Measurements from ENCODE around the gene HDAC4. TPM values are rescaled to one million over a fixed set of nuclear protein-coding genes. Genes with fewer than 3 reads are reported as not detected.

Gene HDAC4
- polyA plus RNA-seq, 1 donor (not counting 4 experiments of a cell fraction or from before 2014, with no cell fraction given), result 2.9 TPM

GRCh38 chr2:239081622-239082021, 319.2 kb downstream of the HDAC4 start:
- Histone ChIP-seq H3K27ac (ENCODE audit: control insufficient read depth, insufficient read depth, low read length) (no peak overlapping the region), H3K36me3 (ENCODE audit: control insufficient read depth in 2 of 2, extremely low read depth in 1 of 2, insufficient read depth in 2 of 2, low read length in 2 of 2) (peaks cover 0 to 1% of the 10 kb centered on the region in 2 experiments), H3K9ac (ENCODE audit: control insufficient read depth, extremely low read depth, insufficient read depth, low read length) (no peak overlapping the region), H3K79me2 (ENCODE audit: control insufficient read depth, insufficient read depth, low read length) (no peaks in the 10 kb centered on the region), H2AFZ (ENCODE audit: control insufficient read depth, low read length) (no peak overlapping the region), H4K20me1 (ENCODE audit: control insufficient read depth, extremely low read depth, insufficient read depth, low read length) (peaks cover 3% of the 10 kb centered on the region), H3K4me3 (ENCODE audit: control insufficient read depth in 2 of 3, extremely low read depth in 1 of 3, insufficient read depth in 2 of 3, low read depth in 1 of 3, low read length in 3 of 3) (no peak overlapping the region), H3K27me3 (ENCODE audit: control insufficient read depth, extremely low read depth, insufficient read depth, low read length) (peaks cover 7% of the 10 kb centered on the region), H3K4me1 (ENCODE audit: control insufficient read depth, extremely low read depth, insufficient read depth, low read length) (peaks cover 13% of the 10 kb centered on the region), H3K9me1 (ENCODE audit: control insufficient read depth, extremely low read depth, insufficient read depth, low read length) (no peaks in the 10 kb centered on the region), H3K9me3 (ENCODE audit: control insufficient read depth, low read depth, low read length) (no peaks in the 10 kb centered on the region), H3K4me2 (ENCODE audit: control insufficient read depth, extremely low read depth, insufficient read depth, low read depth, low read length) (no peak overlapping the region)
- DNase-seq (ENCODE audit: low read depth, low spot score) (no peak), FAIRE-seq (no peak)
- TF ChIP-seq CTCF (optimal IDR thresholded peaks at IDR 0.05 in 1 of 3, IDR thresholded peaks at IDR 0.05 in 1 of 3, conservative IDR thresholded peaks at IDR 0.05 in 1 of 3; ENCODE audit: extremely low read depth in 1 of 3, insufficient read depth in 2 of 3, low read length in 3 of 3) (no peak), EZH2 (IDR thresholded peaks at IDR 0.05; ENCODE audit: low read length) (no peak)
- dilution Hi-C loops (cut with MboI; ENCODE audit: extremely low pct_ligation_motif_present, low sequenced_read_pairs), result no loop called here

- no peak overlapping the region for H3K9ac ChIP-seq (ENCODE audit: control insufficient read depth, extremely low read depth, insufficient read depth, low read length)
- H3K4me1 ChIP-seq (ENCODE audit: control insufficient read depth, extremely low read depth, insufficient read depth, low read length), result peaks cover 7% of the 10 kb centered on the region
- TF ChIP-seq CTCF (optimal IDR thresholded peaks at IDR 0.05 in 1 of 3, IDR thresholded peaks at IDR 0.05 in 1 of 3, conservative IDR thresholded peaks at IDR 0.05 in 1 of 3; ENCODE audit: extremely low read depth in 1 of 3, insufficient read depth in 2 of 3, low read length in 3 of 3) (no peak), EZH2 (IDR thresholded peaks at IDR 0.05; ENCODE audit: low read length) (no peak)
- H3K4me3 ChIP-seq (ENCODE audit: control insufficient read depth in 2 of 3, extremely low read depth in 1 of 3, insufficient read depth in 2 of 3, low read depth in 1 of 3, low read length in 3 of 3), result no peak overlapping the region
- DNase-seq (ENCODE audit: low read depth, low spot score) (no peak), FAIRE-seq (no peak)
- H3K27ac ChIP-seq (ENCODE audit: control insufficient read depth, insufficient read depth, low read length), result no peak overlapping the region
- H4K20me1 ChIP-seq (ENCODE audit: control insufficient read depth, extremely low read depth, insufficient read depth, low read length), result no peaks in the 10 kb centered on the region
- H3K79me2 ChIP-seq (ENCODE audit: control insufficient read depth, insufficient read depth, low read length), result no peaks in the 10 kb centered on the region
- H3K27me3 ChIP-seq (ENCODE audit: control insufficient read depth, extremely low read depth, insufficient read depth, low read length), result peaks cover 7% of the 10 kb centered on the region
- peaks cover 0 to 1% of the 10 kb centered on the region in 2 experiments for H3K36me3 ChIP-seq (ENCODE audit: control insufficient read depth in 2 of 2, extremely low read depth in 1 of 2, insufficient read depth in 2 of 2, low read length in 2 of 2)
- no peaks in the 10 kb centered on the region for H3K9me3 ChIP-seq (ENCODE audit: control insufficient read depth, low read depth, low read length)
- dilution Hi-C loops (cut with MboI; ENCODE audit: extremely low pct_ligation_motif_present, low sequenced_read_pairs), result no loop called here
- no peak overlapping the region for H3K4me2 ChIP-seq (ENCODE audit: control insufficient read depth, extremely low read depth, insufficient read depth, low read depth, low read length)
- no peak overlapping the region for H2AFZ ChIP-seq (ENCODE audit: control insufficient read depth, low read length)
- H3K9me1 ChIP-seq (ENCODE audit: control insufficient read depth, extremely low read depth, insufficient read depth, low read length), result no peaks in the 10 kb centered on the region
Observed at GRCh38 chr2:239081046-239081445, 319.8 kb downstream of the HDAC4 start.
